H1 (cell line): ENCODE measurements around the gene PILRB. TPM values are rescaled to one million over a fixed set of nuclear protein-coding genes. Genes with fewer than 3 reads are reported as not detected.
A peak's percentile ranks its signal among the peaks of the same experiment; 100 is the strongest.

Experiments used
- CTCF ChIA-PET: fragments of 300-600 bp; sonication (Branson Sonifier 250); formaldehyde crosslinking; loops from one replicate; lab custom pipeline; 2021; ENCODE audit not compliant: partially characterized antibody; lab: Charles Lee
- POLR2A ChIA-PET: fragments of 300-600 bp; sonication (Branson Sonifier 250); formaldehyde crosslinking; loops from one replicate; lab custom pipeline; 2021; ENCODE audit warnings: inconsistent platforms; ENCODE audit not compliant: partially characterized antibody; lab: Charles Lee
- DNase-seq, 2 experiments: peaks; one replicate each; pipeline versions ENCODE4 v3.0.0 to v3.0.0-alpha.2; 2010 to 2022; ENCODE audit warnings: low spot score in 2 of 2, low read depth in 1 of 2, mixed read lengths in 1 of 2
- FAIRE-seq: peaks from 2 replicates; lab custom pipeline; 2011; peaks lifted over from hg19 to GRCh38; lab: Jason Lieb, UNC
- H2AFZ ChIP-seq: 2 replicates; pipeline ENCODE4 v1.8.1; 2012; ENCODE audit warnings: low read length, inconsistent platforms
- H2AK5ac ChIP-seq: 2 replicates; pipeline ENCODE4 v1.6.1; 2013; ENCODE audit warnings: low read depth, low read length
- H2BK120ac ChIP-seq: replicated peaks from 2 replicates; pipeline ENCODE3; 2013; ENCODE audit warnings: low read depth, low read length, inconsistent platforms
- H2BK12ac ChIP-seq: 2 replicates; pipeline ENCODE4 v1.6.1; 2013; ENCODE audit warnings: low read depth, low read length
- H2BK15ac ChIP-seq: 2 replicates; pipeline ENCODE4 v1.6.1; 2013; ENCODE audit warnings: low read length
- H2BK20ac ChIP-seq: 2 replicates; pipeline ENCODE4 v1.6.1; 2013; ENCODE audit warnings: low read length
- H2BK5ac ChIP-seq: 2 replicates; pipeline ENCODE4 v1.6.1; 2013; ENCODE audit warnings: low read depth, low read length
- H3K14ac ChIP-seq: 2 replicates; pipeline ENCODE4 v1.6.1; 2013; ENCODE audit warnings: inconsistent platforms; ENCODE audit not compliant: insufficient read length
- H3K18ac ChIP-seq: 2 replicates; pipeline ENCODE4 v1.6.1; 2013; ENCODE audit warnings: low read length; ENCODE audit errors: extremely low read depth
- H3K23ac ChIP-seq: 2 replicates; pipeline ENCODE4 v1.6.1; 2013; ENCODE audit warnings: inconsistent platforms; ENCODE audit not compliant: insufficient read length
- H3K23me2 ChIP-seq: 2 replicates; pipeline ENCODE4 v1.6.1; 2013; ENCODE audit warnings: low read depth, low read length
- H3K27ac ChIP-seq: 2 replicates; pipeline ENCODE4 v1.6.1; 2011; ENCODE audit warnings: low read depth, low read length, inconsistent platforms
- H3K27me3 ChIP-seq, 4 experiments: replicated peaks in 1 of 4; 1 replicate in 1 of 4; 2 replicates in 3 of 4; pipeline versions ENCODE4 v1.6.1 to v1.8.1; 2011 to 2013; ENCODE audit warnings: low read length in 3 of 4, mild to moderate bottlenecking in 3 of 4, inconsistent platforms in 2 of 4, mixed read lengths in 2 of 4, moderate library complexity in 1 of 4; ENCODE audit not compliant: control insufficient read depth in 3 of 4, insufficient read depth in 3 of 4; ENCODE audit errors: extremely low read depth in 1 of 4
- H3K36me3 ChIP-seq, 4 experiments: 2 replicates each; pipeline versions ENCODE4 v1.6.1 to v1.8.1; 2011 to 2013; ENCODE audit warnings: mild to moderate bottlenecking in 4 of 4, low read length in 3 of 4, moderate library complexity in 2 of 4, control low read depth in 1 of 4, inconsistent platforms in 1 of 4; ENCODE audit not compliant: insufficient read depth in 4 of 4, control insufficient read depth in 2 of 4
- H3K4ac ChIP-seq: replicated peaks from 2 replicates; pipeline ENCODE3; 2013; ENCODE audit warnings: low read length, low read depth, mixed read lengths, inconsistent platforms; ENCODE audit not compliant: insufficient read length
- H3K4me1 ChIP-seq, 4 experiments: replicated peaks in 1 of 4; 1 replicate in 1 of 4; 2 replicates in 3 of 4; pipeline versions ENCODE4 v1.6.1 to v1.8.1; 2011 to 2013; ENCODE audit warnings: low read length in 3 of 4, inconsistent platforms in 2 of 4, mixed read lengths in 1 of 4; ENCODE audit not compliant: insufficient read depth in 4 of 4, control insufficient read depth in 3 of 4
- H3K4me2 ChIP-seq, 2 experiments: 2 replicates each; pipeline versions ENCODE4 v1.6.1 to v1.8.1; 2011 to 2013; ENCODE audit warnings: low read depth in 2 of 2, low read length in 2 of 2, control low read depth in 1 of 2, inconsistent platforms in 1 of 2, mild to moderate bottlenecking in 1 of 2; ENCODE audit not compliant: insufficient read depth in 1 of 2
- H3K4me3 ChIP-seq, 4 experiments: fragments of 200-600, 300-600 bp in 1 of 4; sonication (generic), shearing (Covaris generic), sonication (Bioruptor Twin) in 1 of 4; 2 replicates each; pipeline versions ENCODE4 v1.5.1 to v1.8.1; 2011 to 2016; ENCODE audit warnings: low read length in 4 of 4, low read depth in 3 of 4, control low read depth in 2 of 4, inconsistent platforms in 2 of 4, mild to moderate bottlenecking in 2 of 4, mixed read lengths in 1 of 4, moderate library complexity in 1 of 4; ENCODE audit not compliant: insufficient read depth in 2 of 4; ENCODE audit errors: extremely low read depth in 1 of 4
- H3K56ac ChIP-seq: replicated peaks from 2 replicates; pipeline ENCODE3; 2013; ENCODE audit warnings: low read depth, mild to moderate bottlenecking, mixed read lengths, low read length, inconsistent platforms; ENCODE audit not compliant: insufficient read length
- H3K79me1 ChIP-seq: 2 replicates; pipeline ENCODE4 v1.6.1; 2013; ENCODE audit warnings: low read depth, low read length, control low read depth
- H3K79me2 ChIP-seq, 2 experiments: 2 replicates each; pipeline versions ENCODE4 v1.6.1 to v1.8.1; 2012 to 2013; ENCODE audit warnings: low read length in 2 of 2, mild to moderate bottlenecking in 2 of 2, inconsistent platforms in 1 of 2; ENCODE audit not compliant: insufficient read depth in 2 of 2, control insufficient read depth in 1 of 2
- H3K9ac ChIP-seq, 4 experiments: replicated peaks in 1 of 4; 1 replicate in 1 of 4; 2 replicates in 3 of 4; pipeline versions ENCODE4 v1.6.1 to v1.8.1; 2011 to 2013; ENCODE audit warnings: low read depth in 3 of 4, low read length in 3 of 4, control low read depth in 2 of 4, mild to moderate bottlenecking in 2 of 4, moderate library complexity in 2 of 4, inconsistent platforms in 1 of 4; ENCODE audit errors: extremely low read depth in 1 of 4
- H3K9me3 ChIP-seq, 2 experiments: 2 replicates each; pipeline versions ENCODE4 v1.6.1 to v1.8.1; 2012 to 2013; ENCODE audit warnings: mild to moderate bottlenecking in 2 of 2, moderate library complexity in 2 of 2, control low read depth in 1 of 2, inconsistent platforms in 1 of 2, low read depth in 1 of 2, low read length in 1 of 2, mixed read lengths in 1 of 2; ENCODE audit not compliant: insufficient read depth in 2 of 2
- H4K20me1 ChIP-seq, 2 experiments: replicated peaks in 1 of 2; 2 replicates each; pipeline versions ENCODE3 to v1.8.1; 2011 to 2013; ENCODE audit warnings: inconsistent platforms in 2 of 2, low read length in 2 of 2, mild to moderate bottlenecking in 1 of 2; ENCODE audit not compliant: insufficient read depth in 2 of 2, control insufficient read depth in 1 of 2
- H4K5ac ChIP-seq: 2 replicates; pipeline ENCODE4 v1.6.1; 2013; ENCODE audit warnings: low read length, low read depth, mixed read lengths, inconsistent platforms; ENCODE audit not compliant: insufficient read length
- H4K8ac ChIP-seq: 2 replicates; pipeline ENCODE4 v1.8.0; 2013; ENCODE audit warnings: mild to moderate bottlenecking, moderate library complexity, low read length, inconsistent platforms; ENCODE audit not compliant: insufficient read depth; ENCODE audit errors: extremely low read depth
- H4K91ac ChIP-seq: replicated peaks from 2 replicates; pipeline ENCODE3; 2013; ENCODE audit warnings: low read length, mixed read lengths, inconsistent platforms; ENCODE audit not compliant: insufficient read length
- CHD2 ChIP-seq: IDR thresholded peaks from 2 replicates; pipeline ENCODE4 v1.6.1; 2012; ENCODE audit warnings: low read length, improper control_type of control experiment
- JUN ChIP-seq: IDR thresholded peaks from 2 replicates; pipeline ENCODE4 v1.6.1; 2011; ENCODE audit warnings: low read depth, mild to moderate bottlenecking, improper control_type of control experiment, low read length
- POLR2AphosphoS5 ChIP-seq: IDR thresholded peaks from 2 replicates; pipeline ENCODE4 v1.6.1; 2011; ENCODE audit warnings: low read depth, low read length
- RAD21 ChIP-seq, 2 experiments: IDR thresholded peaks in 1 of 2; conservative IDR thresholded peaks in 1 of 2; 2 replicates each; pipeline ENCODE4 v1.6.1; 2011; ENCODE audit warnings: low read depth in 2 of 2, low read length in 2 of 2, improper control_type of control experiment in 1 of 2, inconsistent platforms in 1 of 2, mild to moderate bottlenecking in 1 of 2, moderate library complexity in 1 of 2
- RNF2 ChIP-seq: fragments of 200-900, 300-1000 bp; sonication (generic); IDR thresholded peaks from 2 replicates; pipeline ENCODE4 v1.7.1; 2016; ENCODE audit warnings: borderline replicate concordance, low read depth, mild to moderate bottlenecking, antibody characterized with exemption, low read length; ENCODE audit not compliant: poor library complexity, severe bottlenecking; ENCODE audit errors: missing control alignments
- RXRA ChIP-seq: IDR thresholded peaks from 2 replicates; pipeline ENCODE4 v1.6.1; 2011; ENCODE audit warnings: low read depth, mild to moderate bottlenecking, low read length, moderate library complexity; ENCODE audit not compliant: insufficient read depth
- SUZ12 ChIP-seq: fragments of 200-600 bp; sonication (generic); IDR thresholded peaks from 2 replicates; pipeline ENCODE4 v1.6.1; 2012; ENCODE audit warnings: mild to moderate bottlenecking, inconsistent platforms, low read length, moderate library complexity, mixed read lengths
- TBP ChIP-seq: IDR thresholded peaks from 2 replicates; pipeline ENCODE4 v1.6.1; 2011; ENCODE audit warnings: low read depth, low read length, improper control_type of control experiment
- USF2 ChIP-seq: IDR thresholded peaks from 2 replicates; pipeline ENCODE4 v1.6.1; 2011; ENCODE audit warnings: low read length, improper control_type of control experiment
- WGBS, 2 experiments: shearing (Covaris generic) in 1 of 2; methylation state at CpG; one replicate each; pipeline versions ENCODE4 v1.1.6 to v1.1.7; 2013 to 2015; ENCODE audit warnings: low lambda C conversion rate in 2 of 2, mixed read lengths in 2 of 2, inconsistent platforms in 1 of 2, low coverage in 1 of 2, missing lambda C conversion rate in 1 of 2; ENCODE audit not compliant: insufficient replicate concordance in 2 of 2, insufficient coverage in 1 of 2, insufficient read length in 1 of 2; ENCODE audit errors: extremely low coverage in 1 of 2, missing lambda C conversion rate in 1 of 2; 5-methylcytosine and 5-hydroxymethylcytosine counted together
- polyA plus RNA-seq, 7 experiments: library from polyadenylated mRNA; depleted of rRNA in 3 of 7; stranded (reverse) in 5 of 7; unstranded in 2 of 7; fragments of >200 nt in 5 of 7; fragments of 200-250 nt in 2 of 7; gene quantifications; 1 replicate in 5 of 7; 2 replicates in 1 of 7; 4 replicates in 1 of 7; pipeline versions ENCODE4 v1.2.1 to v1.2.3, GENCODE V29; 2011 to 2013; ENCODE audit warnings: missing spikeins in 2 of 7, mixed read lengths in 2 of 7
- total RNA-seq: library from RNA; stranded (reverse); fragmentation: NEBNext Ultra II Directional; extraction: Animal tissue kit (Norgen Biotek cat#: 25700); gene quantifications from 2 replicates; pipeline ENCODE4 v1.2.1, GENCODE V29; 2021

Gene PILRB
- total and polyA plus RNA-seq, 2 of the 8 experiments (the other 6 are each of a cell fraction or from before 2014, with no cell fraction given) = 32.2 to 49.9 TPM

GRCh38 chr7:100400656-100401055 lies 42.7 kb downstream of the PILRB start:
- H3K9ac ChIP-seq = no peak overlapping the region; a peak in 1 of 7 replicates
- no peak overlapping the region for H2BK120ac ChIP-seq
- H3K27ac ChIP-seq = no peak overlapping the region
- ChIA-PET CTCF (interaction anchor here (0.7 to 2.8 kb wide), 19 partner anchors 9 to 165 kb away, joined by 3 to 17 read pairs (median 3); partner anchors contain the start of genes MEPCE and ZCWPW1), POLR2A (interaction anchor here (1.1 to 3.5 kb wide), 3 partner anchors 28 to 915 kb away, joined by 3 to 17 read pairs (median 4); partner anchors contain the start of genes PILRA and ZCWPW1)
- H3K23ac ChIP-seq = no peak overlapping the region
- no peak overlapping the region for H3K4me2 ChIP-seq
- H4K8ac ChIP-seq = no peak overlapping the region
- no peaks in the 10 kb centered on the region for H3K36me3 ChIP-seq
- H4K5ac ChIP-seq = no peak overlapping the region
- H2AFZ ChIP-seq = 0 out of 2 replicates have a peak overlapping the region, but pooled peaks have one; percentile 51
- H3K18ac ChIP-seq = no peak overlapping the region
- H2BK12ac ChIP-seq = no peak overlapping the region
- no peaks in the 10 kb centered on the region for H4K20me1 ChIP-seq
- no peak overlapping the region for H3K14ac ChIP-seq
- peaks cover 0 to 10% (median 5%) of the 10 kb centered on the region in 4 experiments; a peak in 6 of 7 replicates for H3K4me1 ChIP-seq
- H3K79me1 ChIP-seq = no peaks in the 10 kb centered on the region
- H3K23me2 ChIP-seq = no peaks in the 10 kb centered on the region
- no peaks in the 10 kb centered on the region for H3K9me3 ChIP-seq
- H2BK15ac ChIP-seq = no peak overlapping the region
- 48% methylated on average over 9 of the region's 11 CpGs; no CpG with 5 or more reads in 1 of the 2 experiments for WGBS, 2 experiments
- no peak overlapping the region for H3K56ac ChIP-seq
- no peak overlapping the region for H2BK5ac ChIP-seq
- H2BK20ac ChIP-seq = no peak overlapping the region
- DNase-seq (peak in 1 of 2 experiments; percentile 63), FAIRE-seq (no peak)
- no peak overlapping the region for H4K91ac ChIP-seq
- no peak overlapping the region for H3K4me3 ChIP-seq
- H3K27me3 ChIP-seq = peaks cover 0 to 2% (median 0%) of the 10 kb centered on the region in 4 experiments; a peak in 1 of 7 replicates
- no peaks in the 10 kb centered on the region for H3K79me2 ChIP-seq
- H2AK5ac ChIP-seq = no peak overlapping the region
- no peak overlapping the region for H3K4ac ChIP-seq
- TF ChIP-seq TBP (no peak), RXRA (no peak), POLR2AphosphoS5 (0 out of 2 replicates have a peak, but pooled peaks have one; percentile 18), RAD21 (IDR thresholded peaks at IDR 0.05 in 1 of 2, conservative IDR thresholded peaks at IDR 0.05 in 1 of 2; ENCODE audit: low read depth in 2 of 2, low read length in 2 of 2) (peak; percentile 57 to 71), CHD2 (no peak), JUN (no peak), RNF2 (no peak), USF2 (no peak), SUZ12 (no peak)
